CD14-positive monocyte (primary cell): Measurements from ENCODE around the gene TFG. TPM values are rescaled to one million over a fixed set of nuclear protein-coding genes. Genes with fewer than 3 reads are reported as not detected.

ENCODE experiments used
- DNase-seq, 3 donors: peaks; one replicate each; pipeline ENCODE4 v3.0.0-alpha.2; 2011 to 2022
- H2AFZ ChIP-seq: 2 replicates; pipeline ENCODE4 v1.6.0; 2012; ENCODE audit warnings: mild to moderate bottlenecking, low read depth, low read length, inconsistent platforms; ENCODE audit not compliant: insufficient read depth, poor library complexity, severe bottlenecking
- H3K27ac ChIP-seq, 2 donors: 1 replicate in 1 of 2; 2 replicates in 1 of 2; pipeline ENCODE4 v1.5.1; 2012 to 2013; ENCODE audit warnings: low read length in 2 of 2, control low read depth in 1 of 2, inconsistent platforms in 1 of 2, low read depth in 1 of 2, mild to moderate bottlenecking in 1 of 2
- H3K27me3 ChIP-seq, 2 donors: one replicate each; pipeline versions ENCODE4 v1.6.0 to v1.6.1; 2011 to 2013; ENCODE audit warnings: low read length in 2 of 2; ENCODE audit not compliant: control insufficient read depth in 2 of 2, insufficient read depth in 2 of 2
- H3K36me3 ChIP-seq, 2 donors: replicated peaks in 1 of 2; 1 replicate in 1 of 2; 2 replicates in 1 of 2; pipeline versions ENCODE4 v1.5.1 to v1.6.1; 2012 to 2013; ENCODE audit warnings: low read length in 2 of 2, control low read depth in 1 of 2, inconsistent platforms in 1 of 2, mild to moderate bottlenecking in 1 of 2; ENCODE audit not compliant: insufficient read depth in 2 of 2, control insufficient read depth in 1 of 2
- H3K4me1 ChIP-seq, 2 donors: 1 replicate in 1 of 2; 2 replicates in 1 of 2; pipeline versions ENCODE4 v1.5.1 to v1.6.1; 2012 to 2013; ENCODE audit warnings: low read length in 2 of 2, control low read depth in 1 of 2, inconsistent platforms in 1 of 2, mild to moderate bottlenecking in 1 of 2, moderate library complexity in 1 of 2; ENCODE audit not compliant: insufficient read depth in 2 of 2, control insufficient read depth in 1 of 2
- H3K4me2 ChIP-seq: replicated peaks from 2 replicates; pipeline ENCODE3; 2012; ENCODE audit warnings: low read length, moderate library complexity, mild to moderate bottlenecking; ENCODE audit not compliant: poor library complexity, severe bottlenecking; ENCODE audit errors: extremely low read depth
- H3K4me3 ChIP-seq, 3 experiments: fragments of 200-600 bp in 1 of 3; sonication (generic) in 1 of 3; replicated peaks in 1 of 3; 1 replicate in 2 of 3; 2 replicates in 1 of 3; pipeline ENCODE4 v1.5.1; 2011 to 2013; ENCODE audit warnings: low read length in 3 of 3, mild to moderate bottlenecking in 3 of 3, control low read depth in 2 of 3, low read depth in 2 of 3, inconsistent platforms in 1 of 3, moderate library complexity in 1 of 3
- H3K79me2 ChIP-seq: 2 replicates; pipeline ENCODE4 v1.6.0; 2012; ENCODE audit warnings: mild to moderate bottlenecking, control low read depth, inconsistent platforms, low read length, moderate library complexity; ENCODE audit not compliant: insufficient read depth
- H3K9ac ChIP-seq: 2 replicates; pipeline ENCODE4 v1.6.0; 2017; ENCODE audit warnings: low read length, mild to moderate bottlenecking; ENCODE audit not compliant: insufficient read depth, poor library complexity, severe bottlenecking
- H3K9me3 ChIP-seq, 2 donors: replicated peaks in 1 of 2; 1 replicate in 1 of 2; 2 replicates in 1 of 2; pipeline versions ENCODE4 v1.5.1 to v1.6.1; 2012 to 2013; ENCODE audit warnings: low read length in 2 of 2, control low read depth in 1 of 2; ENCODE audit not compliant: control insufficient read depth in 1 of 2, insufficient read depth in 1 of 2
- H4K20me1 ChIP-seq: 2 replicates; pipeline ENCODE4 v1.6.0; 2012; ENCODE audit warnings: mild to moderate bottlenecking, low read length, control low read depth, moderate library complexity; ENCODE audit not compliant: insufficient read depth
- H3K27ac Mint-ChIP-seq, 7 donors: one replicate each; pipeline ENCODE4 v1.8.0; 2020; ENCODE audit warnings: mild to moderate bottlenecking in 7 of 7, mixed read lengths in 7 of 7, moderate library complexity in 6 of 7, inconsistent platforms in 2 of 7
- H3K27me3 Mint-ChIP-seq, 3 donors: one replicate each; pipeline ENCODE4 v1.8.0; 2021 to 2022; ENCODE audit warnings: low read depth in 3 of 3, mild to moderate bottlenecking in 3 of 3, mixed read lengths in 3 of 3, moderate library complexity in 3 of 3, inconsistent platforms in 1 of 3
- H3K36me3 Mint-ChIP-seq, 2 donors: one replicate each; pipeline ENCODE4 v1.8.0; 2020; ENCODE audit warnings: mixed read lengths in 2 of 2, inconsistent platforms in 1 of 2, mild to moderate bottlenecking in 1 of 2
- H3K4me1 Mint-ChIP-seq: one replicate; pipeline ENCODE4 v1.8.0; 2020; ENCODE audit warnings: mild to moderate bottlenecking, mixed read lengths
- H3K4me3 Mint-ChIP-seq, 2 donors: one replicate each; pipeline ENCODE4 v1.8.0; 2020; ENCODE audit warnings: mild to moderate bottlenecking in 2 of 2, mixed read lengths in 2 of 2, moderate library complexity in 1 of 2
- H3K9me3 Mint-ChIP-seq, 7 donors: one replicate each; pipeline ENCODE4 v1.8.0; 2020 to 2022; ENCODE audit warnings: mixed read lengths in 7 of 7, mild to moderate bottlenecking in 6 of 7, moderate library complexity in 6 of 7, inconsistent platforms in 2 of 7
- CTCF ChIP-seq: fragments of 200-600 bp; IDR thresholded peaks from one replicate; pipeline ENCODE4 v1.8.0; 2022; ENCODE audit warnings: antibody characterized with exemption, mild to moderate bottlenecking
- intact Hi-C, 2 donors: fragments of 100-400 bp; cut with micrococcal nuclease; formaldehyde crosslinking; loops; one replicate each; pipeline versions ENCODE4 v1.15.0 to v1.15.1; 2023
- polyA plus RNA-seq, 3 donors: library from polyadenylated mRNA; depleted of rRNA in 1 of 3; unstranded in 2 of 3; stranded (reverse) in 1 of 3; fragments of 300-500 nt in 2 of 3; fragments of >200 nt in 1 of 3; fragmentation: Illumina TruSeq in 2 of 3; gene quantifications; 1 replicate in 2 of 3; 2 replicates in 1 of 3; pipeline ENCODE4 v1.2.3, GENCODE V29; 2012 to 2021

Gene TFG
- polyA plus RNA-seq, 3 donors, result 37.9 to 51.2 (median 44.8) TPM

- Mint-ChIP-seq H3K36me3 (no peaks in the 10 kb centered on the region), H3K4me1 (no peaks in the 10 kb centered on the region), H3K4me3 (no peak overlapping the region), H3K9me3 (peaks cover 0 to 6% (median 0%) of the 10 kb centered on the region in 7 donors), H3K27me3 (peaks cover 0 to 5% (median 1%) of the 10 kb centered on the region in 3 donors), H3K27ac (no peak overlapping the region)
- Histone ChIP-seq H3K27me3 (no peaks in the 10 kb centered on the region), H3K4me2 (no peak overlapping the region), H3K9me3 (no peaks in the 10 kb centered on the region), H4K20me1 (no peaks in the 10 kb centered on the region), H3K79me2 (no peaks in the 10 kb centered on the region), H3K4me3 (no peak overlapping the region), H3K27ac (no peak overlapping the region), H3K36me3 (no peaks in the 10 kb centered on the region), H3K9ac (no peak overlapping the region), H2AFZ (no peak overlapping the region), H3K4me1 (no peaks in the 10 kb centered on the region)
- DNase-seq, result no peak
- intact Hi-C loops, result no loop called here
- TF ChIP-seq CTCF, result no peak
These were observed 68.0 kb downstream of the TFG start for GRCh38 chr3:100777271-100777670.

GRCh38 chr3:100779480-100779879 lies 70.2 kb downstream of the TFG start:
- H3K4me2 ChIP-seq, result no peak overlapping the region
- peaks cover 0 to 7% (median 1%) of the 10 kb centered on the region in 3 donors for H3K27me3 Mint-ChIP-seq
- no peak overlapping the region for H3K4me3 Mint-ChIP-seq
- H3K27ac Mint-ChIP-seq, result no peak overlapping the region
- no peak overlapping the region for H3K4me3 ChIP-seq
- H3K27ac ChIP-seq, result no peak overlapping the region
- no peak overlapping the region for H2AFZ ChIP-seq
- no peaks in the 10 kb centered on the region for H3K36me3 ChIP-seq
- H3K27me3 ChIP-seq, result no peaks in the 10 kb centered on the region
- intact Hi-C loops, result no loop called here
- H3K9me3 ChIP-seq, result no peaks in the 10 kb centered on the region
- no peaks in the 10 kb centered on the region for H3K4me1 Mint-ChIP-seq
- no peak for TF ChIP-seq CTCF
- no peaks in the 10 kb centered on the region for H3K79me2 ChIP-seq
- H3K4me1 ChIP-seq, result no peaks in the 10 kb centered on the region
- DNase-seq, result no peak
- H3K9ac ChIP-seq, result no peak overlapping the region
- peaks cover 0 to 12% (median 2%) of the 10 kb centered on the region in 7 donors for H3K9me3 Mint-ChIP-seq
- H3K36me3 Mint-ChIP-seq, result no peaks in the 10 kb centered on the region
- H4K20me1 ChIP-seq, result no peaks in the 10 kb centered on the region
